SKM-1 treated with dmso at 0.1 percent for 144 hours (cell line): Measurements from ENCODE around the gene CXCL16.
A peak's percentile ranks its signal among the peaks of the same experiment; 100 is the strongest.

Experiments
- DNase-seq: peaks from one replicate; lab custom pipeline; 2025; ENCODE audit not compliant: unreplicated experiment; lab: John Stamatoyannopoulos, UW

The CXCL16 gene

GRCh38 chr17:4753392-4753791 lies 13.7 kb upstream of the CXCL16 start:
- DNase-seq: no peak

DNA sequence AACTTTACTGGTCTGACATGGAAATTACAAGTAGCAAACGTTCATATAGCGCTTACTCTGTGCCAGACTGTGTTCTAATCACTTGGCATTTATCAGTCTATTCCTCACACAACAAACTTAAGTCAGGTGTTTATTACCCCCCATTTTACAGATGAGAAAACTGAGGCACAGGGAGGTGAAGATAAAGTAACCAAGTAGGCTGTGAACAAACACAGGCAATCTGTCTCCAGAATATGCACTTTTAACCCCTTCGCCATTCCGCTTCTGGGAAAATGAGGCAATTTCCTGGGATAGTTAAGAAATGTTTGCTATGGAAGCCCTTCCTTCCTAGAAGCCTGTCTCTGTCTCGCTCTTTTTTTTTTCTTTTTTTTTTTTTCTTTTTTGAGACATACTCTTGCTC lies 12.2 kb upstream of the CXCL16 start:
- DNase-seq: no peak

DNA sequence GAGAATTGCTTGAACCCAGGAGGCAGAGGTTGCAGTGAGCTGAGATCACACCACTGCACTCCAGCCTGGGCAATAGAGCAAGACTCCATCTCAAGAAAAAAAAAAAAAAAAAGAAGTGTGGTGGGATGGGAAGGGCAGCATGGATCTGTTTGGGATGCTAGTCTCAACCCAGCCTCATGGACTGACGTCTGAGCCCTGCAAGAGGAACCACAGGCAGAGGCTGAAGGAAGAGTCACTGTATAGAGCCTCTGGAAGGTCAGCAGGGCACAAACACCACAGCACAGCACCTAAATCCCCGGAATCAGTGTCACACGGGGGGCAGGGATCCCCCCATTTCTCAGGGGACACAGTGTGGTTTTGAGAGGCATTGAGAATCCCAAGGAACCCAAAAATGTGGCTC lies 10.9 kb upstream of the CXCL16 start:
- no peak for DNase-seq

DNA sequence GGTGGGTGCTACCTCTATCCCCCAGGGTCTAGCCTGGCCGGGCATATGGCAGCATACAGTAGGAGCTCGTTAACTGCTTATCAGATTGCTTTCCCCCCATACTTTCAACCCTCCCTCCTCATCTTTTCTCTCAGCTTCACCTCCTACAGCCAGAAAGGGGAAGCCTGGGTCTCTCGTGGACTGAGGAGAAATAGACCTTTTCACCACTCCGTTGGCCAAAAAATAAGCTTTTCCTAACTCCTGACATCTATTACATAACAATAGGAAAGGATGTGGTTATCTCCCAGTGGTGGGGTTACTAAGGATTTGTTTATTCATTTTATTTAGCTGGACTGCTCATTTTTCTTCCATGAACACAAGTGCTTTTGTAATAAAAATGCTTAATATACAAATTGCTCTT lies 9.0 kb upstream of the CXCL16 start:
- no peak for DNase-seq

DNA sequence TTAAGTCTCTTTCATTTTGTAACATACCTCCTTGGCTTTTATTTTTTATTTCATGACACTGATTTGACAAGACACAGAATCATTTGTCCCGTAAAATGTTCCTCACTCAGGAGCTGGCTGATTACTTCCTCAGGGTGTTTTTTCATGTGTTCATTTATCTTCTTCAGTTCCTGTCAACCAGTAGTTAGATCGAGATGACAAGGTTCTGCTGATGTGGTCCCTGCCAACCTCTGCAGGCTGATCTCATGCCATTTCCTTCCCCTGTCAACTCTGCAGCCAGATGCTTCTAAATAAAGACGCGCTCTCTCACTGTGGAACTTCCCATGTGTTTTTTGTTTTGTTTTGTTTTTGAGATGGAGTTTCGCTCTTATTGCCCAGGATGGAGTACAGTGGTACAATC lies 8.1 kb upstream of the CXCL16 start:
- no peak for DNase-seq

GRCh38 chr17:4744999-4745969 lies 5.6 kb upstream of the CXCL16 start:
- no peak for DNase-seq

- DNase-seq: no peak
Observed at GRCh38 chr17:4743898-4744297, 4.2 kb upstream of the CXCL16 start.

GRCh38 chr17:4743216-4743615 lies 3.5 kb upstream of the CXCL16 start:
- DNase-seq: no peak

DNA sequence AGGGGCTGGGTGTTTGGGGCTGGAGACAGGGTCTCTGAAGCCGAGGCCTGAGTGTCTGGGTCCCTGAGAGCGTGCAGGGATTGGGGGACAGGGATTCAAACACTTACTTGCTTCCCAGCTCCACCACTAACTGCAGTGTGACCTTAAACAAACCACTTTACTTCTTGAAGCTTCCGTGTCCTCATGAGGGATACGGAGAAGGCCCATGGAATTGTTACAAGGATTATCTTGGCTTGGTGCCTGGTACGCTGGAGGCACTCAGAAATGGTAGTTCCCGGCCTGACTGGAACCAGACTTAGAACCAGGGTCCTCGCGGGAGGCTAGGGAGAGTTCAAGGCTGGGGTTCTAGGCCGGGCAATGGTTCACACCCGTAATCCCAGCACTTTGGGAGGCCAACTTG lies 2.9 kb upstream of the CXCL16 start:
- DNase-seq: no peak

DNA sequence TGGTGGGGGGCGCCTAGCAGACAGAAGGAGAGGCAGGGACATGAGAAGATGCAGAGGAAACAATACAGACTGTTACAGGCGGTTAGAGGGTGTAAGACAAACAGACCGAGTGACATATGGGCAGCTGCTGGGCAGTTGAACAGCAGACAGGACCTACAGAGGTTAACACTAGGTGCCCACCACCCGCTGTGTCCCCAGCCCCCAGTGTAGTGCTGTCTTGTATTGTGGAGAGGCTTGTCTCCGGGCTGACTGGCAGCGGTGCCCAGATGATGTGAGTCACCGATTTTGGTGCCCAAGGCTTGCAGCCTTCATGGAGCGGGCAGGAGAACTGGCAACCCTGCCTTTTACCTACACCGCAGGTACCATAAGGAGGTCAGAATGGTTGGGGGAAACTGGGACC lies 2.4 kb upstream of the CXCL16 start:
- no peak for DNase-seq

- no peak for DNase-seq
Observed at GRCh38 chr17:4741544-4741943, 1.8 kb upstream of the CXCL16 start.

DNA sequence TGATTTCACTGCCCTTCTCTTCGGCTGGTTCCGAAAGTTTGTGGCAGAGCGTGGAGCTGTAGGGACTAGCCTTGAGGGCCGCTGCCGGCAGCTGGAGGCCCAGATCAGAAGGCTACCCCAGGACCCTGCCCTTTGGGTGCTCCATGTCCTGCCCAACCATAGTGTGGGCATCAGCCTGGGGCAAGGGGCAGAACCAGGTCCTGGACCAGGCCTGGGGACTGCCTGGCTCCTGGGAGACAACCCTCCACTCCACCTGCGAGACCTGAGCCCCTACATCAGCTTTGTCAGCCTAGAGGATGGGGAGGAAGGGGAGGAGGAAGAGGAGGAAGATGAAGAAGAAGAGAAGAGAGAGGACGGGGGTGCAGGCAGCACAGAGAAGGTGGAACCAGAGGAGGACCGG lies 856 bp upstream of the CXCL16 start:
- DNase-seq: no peak

DNA sequence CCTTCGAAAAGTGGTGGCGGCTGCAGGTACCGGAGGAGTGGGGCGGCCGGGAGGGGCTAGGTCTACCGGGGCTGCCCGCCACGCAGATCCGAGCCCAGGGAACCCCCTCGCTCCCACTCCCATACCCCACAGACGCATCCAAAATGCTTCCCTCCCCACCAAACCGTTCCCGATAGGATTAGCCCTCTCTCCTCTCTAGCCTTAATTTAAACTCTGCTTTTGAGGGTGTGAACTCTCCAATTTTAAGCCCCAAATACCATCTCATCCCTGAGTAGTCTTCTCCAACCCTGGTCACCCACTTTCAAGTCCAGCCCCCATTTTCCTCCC lies 260 bp upstream of the CXCL16 start:
- no peak for DNase-seq

- no peak for DNase-seq
Observed at GRCh38 chr17:4738136-4739121, 1.3 kb downstream of the CXCL16 start.

DNA sequence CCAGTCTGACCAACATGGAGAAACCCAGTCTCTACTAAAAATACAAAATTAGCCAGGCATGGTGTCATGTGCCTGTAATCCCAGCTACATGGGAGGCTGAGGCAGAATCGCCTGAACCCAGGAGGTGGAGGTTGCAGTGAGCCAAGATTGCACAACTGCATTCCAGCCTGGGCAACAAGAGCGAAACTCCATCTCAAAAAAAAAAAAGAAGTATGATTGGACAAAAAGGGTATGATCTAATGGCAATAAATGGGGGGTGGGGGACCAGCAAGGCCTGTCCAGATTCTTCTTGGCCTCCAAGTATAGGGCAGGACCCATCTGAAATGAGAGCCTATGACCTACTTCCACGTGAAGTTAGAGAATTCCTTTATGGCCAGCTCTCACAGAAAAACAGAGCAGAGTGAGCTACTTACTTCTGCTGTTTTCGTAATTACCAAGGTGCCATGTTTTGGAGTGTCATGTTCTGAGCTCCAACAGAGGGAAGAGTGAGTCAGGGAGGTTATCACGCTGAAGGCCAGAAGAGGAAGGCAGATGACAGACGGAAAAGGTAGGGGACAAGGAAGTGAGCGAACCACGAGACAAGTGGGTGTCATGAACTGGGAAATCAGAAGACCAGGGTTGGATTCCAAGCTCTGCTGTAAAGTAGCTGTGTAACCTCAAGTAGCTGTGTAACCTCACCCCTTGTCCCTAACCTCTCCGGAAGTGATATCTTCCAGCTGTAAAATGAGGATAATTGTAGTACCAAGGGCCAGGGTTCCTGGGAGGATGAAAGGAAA lies 3.7 kb downstream of the CXCL16 start:
- DNase-seq: peak; percentile 52

DNA sequence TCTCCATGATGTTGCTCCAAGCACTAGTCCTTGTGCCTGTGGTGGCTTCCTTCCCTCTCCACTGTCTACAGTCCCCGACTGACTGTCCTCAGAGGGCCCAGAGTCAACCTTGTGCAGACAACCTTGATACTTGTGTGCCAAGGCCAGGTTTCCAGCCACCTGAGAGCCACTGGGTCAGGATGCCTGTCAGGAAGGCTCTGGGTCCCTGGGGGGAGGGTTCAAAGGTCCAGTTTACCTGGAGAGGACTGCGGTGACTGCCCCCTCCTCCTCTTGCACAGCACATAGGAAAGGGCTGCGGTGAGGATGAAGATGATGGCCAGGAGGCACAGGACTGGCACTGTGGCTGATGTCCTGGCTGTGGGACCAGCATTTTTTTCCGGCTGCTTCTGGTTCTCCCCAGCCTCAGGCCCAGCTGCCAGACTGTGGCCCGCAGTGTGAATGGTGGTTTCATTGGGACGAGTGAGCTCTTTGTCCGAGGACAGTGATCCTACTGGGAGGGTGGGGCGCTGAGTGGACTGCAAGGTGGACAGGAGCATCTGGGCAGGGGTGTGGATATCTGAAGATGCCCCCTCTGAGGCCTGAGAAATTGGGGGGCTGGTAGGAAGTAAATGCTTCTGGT lies 4.8 kb downstream of the CXCL16 start:
- DNase-seq: no peak

DNA sequence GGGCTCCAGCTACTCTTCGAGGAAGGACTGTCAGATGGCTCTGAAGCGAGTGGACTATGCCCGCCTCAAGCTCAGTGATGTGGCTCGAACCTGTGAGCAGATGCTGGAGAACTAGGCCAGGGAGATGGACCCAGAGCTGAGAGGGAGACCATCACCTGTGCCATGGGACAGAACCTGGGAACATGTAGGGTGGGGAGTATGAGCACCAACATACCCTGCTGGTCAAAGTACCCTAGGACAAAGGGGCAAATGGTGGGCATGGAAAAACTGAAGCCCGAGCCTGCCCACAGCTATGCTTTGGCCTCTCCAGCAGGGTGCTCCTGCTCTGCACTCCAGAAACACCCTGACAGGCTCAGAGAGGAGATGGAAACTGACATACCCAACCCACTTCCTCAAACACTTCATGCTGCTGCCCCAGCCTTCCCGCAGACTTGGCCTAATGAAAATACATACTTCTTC lies 6.6 kb downstream of the CXCL16 start:
- DNase-seq: peak; percentile 73

- DNase-seq: no peak
Observed at GRCh38 chr17:4728124-4728523, 11.6 kb downstream of the CXCL16 start.

DNA sequence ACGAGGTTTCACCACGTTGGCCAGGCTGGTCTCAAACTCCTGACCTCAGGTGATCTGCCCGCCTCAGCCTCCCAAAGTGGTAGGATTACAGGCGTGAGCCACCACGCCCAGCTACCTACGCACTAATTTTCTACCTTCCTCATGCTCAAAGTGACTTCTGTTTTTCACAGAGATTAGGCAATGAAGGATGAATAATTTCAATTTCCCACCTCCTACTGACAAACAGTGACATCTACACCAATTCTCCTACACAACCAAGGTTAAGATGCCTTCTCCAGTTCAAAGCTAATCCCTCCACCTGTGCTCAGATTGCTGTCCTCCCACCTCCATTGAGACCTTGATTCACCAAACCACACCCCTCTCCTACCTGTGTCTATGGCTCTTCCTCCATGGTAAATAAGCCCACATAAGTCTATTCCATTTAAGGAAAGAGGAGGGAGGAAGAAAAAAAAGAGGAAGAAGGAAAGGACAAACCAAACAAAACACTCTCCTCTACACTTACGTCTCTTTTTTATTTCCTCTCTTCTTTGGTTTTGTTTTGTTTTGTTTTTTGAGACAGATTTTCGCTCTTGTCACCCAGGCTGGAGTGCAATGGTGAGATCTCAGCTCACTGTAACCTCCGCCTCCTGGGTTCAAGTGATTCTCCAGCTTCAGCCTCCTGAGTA lies 13.9 kb downstream of the CXCL16 start:
- DNase-seq: peak; percentile 50

GRCh38 chr17:4724650-4725049 lies 15.1 kb downstream of the CXCL16 start:
- no peak for DNase-seq
